SH-SY5Y (cell line): ENCODE measurements around the gene TTC13.

Experiments
- GATA2 ChIP-seq: IDR thresholded peaks from 2 replicates; pipeline ENCODE4 v1.6.1; 2011; ENCODE audit warnings: mild to moderate bottlenecking, low read depth, low read length
- GATA3 ChIP-seq: IDR thresholded peaks from 2 replicates; pipeline ENCODE4 v1.6.1; 2011; ENCODE audit warnings: low read depth, mild to moderate bottlenecking, low read length, moderate library complexity

GRCh38 chr1:231026576-231026975 lies 47.9 kb upstream of the TTC13 start:
- no peak for TF ChIP-seq GATA2
- no peak for TF ChIP-seq GATA3
